ENCODE data around the gene SPDYE6.
"Not testable (repeated sequence)": the region's sequence is repeated elsewhere in the genome, so short reads cannot be mapped to it uniquely, and the experiment has no call there.

DNA sequence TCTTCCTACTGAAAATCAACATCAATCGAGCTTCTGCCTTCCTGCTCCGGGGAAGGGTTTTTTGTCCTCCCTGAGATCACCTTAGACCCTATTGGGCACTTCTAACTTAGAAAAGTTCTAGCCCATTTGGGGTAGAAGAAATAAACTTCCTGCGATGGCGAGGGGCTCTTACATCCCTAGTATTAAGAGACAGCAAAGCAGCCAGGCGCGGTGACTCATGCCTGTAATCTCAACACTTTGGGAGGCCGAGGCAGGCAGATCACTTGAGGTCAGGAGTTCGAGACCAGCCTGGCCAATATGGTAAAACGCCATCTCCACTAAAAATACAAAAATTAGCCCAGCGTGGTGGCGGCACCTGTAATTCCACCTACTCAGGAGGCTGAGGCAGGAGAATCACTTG lies 31.1 kb downstream of the SPDYE6 start:
- not testable (repeated sequence) for TF ChIP-seq EZH2phosphoT487 (IDR thresholded peaks at IDR 0.05; ENCODE audit: low read length); EZH2 (optimal IDR thresholded peaks at IDR 0.05; ENCODE audit: low read depth, low read length)
- TF ChIP-seq, protein P1, sequence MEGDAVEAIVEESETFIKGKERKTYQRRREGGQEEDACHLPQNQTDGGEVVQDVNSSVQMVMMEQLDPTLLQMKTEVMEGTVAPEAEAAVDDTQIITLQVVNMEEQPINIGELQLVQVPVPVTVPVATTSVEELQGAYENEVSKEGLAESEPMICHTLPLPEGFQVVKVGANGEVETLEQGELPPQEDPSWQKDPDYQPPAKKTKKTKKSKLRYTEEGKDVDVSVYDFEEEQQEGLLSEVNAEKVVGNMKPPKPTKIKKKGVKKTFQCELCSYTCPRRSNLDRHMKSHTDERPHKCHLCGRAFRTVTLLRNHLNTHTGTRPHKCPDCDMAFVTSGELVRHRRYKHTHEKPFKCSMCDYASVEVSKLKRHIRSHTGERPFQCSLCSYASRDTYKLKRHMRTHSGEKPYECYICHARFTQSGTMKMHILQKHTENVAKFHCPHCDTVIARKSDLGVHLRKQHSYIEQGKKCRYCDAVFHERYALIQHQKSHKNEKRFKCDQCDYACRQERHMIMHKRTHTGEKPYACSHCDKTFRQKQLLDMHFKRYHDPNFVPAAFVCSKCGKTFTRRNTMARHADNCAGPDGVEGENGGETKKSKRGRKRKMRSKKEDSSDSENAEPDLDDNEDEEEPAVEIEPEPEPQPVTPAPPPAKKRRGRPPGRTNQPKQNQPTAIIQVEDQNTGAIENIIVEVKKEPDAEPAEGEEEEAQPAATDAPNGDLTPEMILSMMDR (IDR thresholded peaks at IDR 0.05; ENCODE audit: low read length), result not testable (repeated sequence)

Data from MM.1S (cell line).